Skeletal muscle tissue (tissue), 4 donors: ENCODE results near the gene FAM13A. TPM values are rescaled to one million over a fixed set of nuclear protein-coding genes. Genes with fewer than 3 reads are reported as not detected.

Source experiments
- H3K27ac ChIP-seq: one replicate; pipeline ENCODE4 v1.7.0; 2013; ENCODE audit warnings: mild to moderate bottlenecking, low read depth, low read length, inconsistent platforms
- H3K27me3 ChIP-seq, 3 donors: one replicate each; pipeline ENCODE4 v1.7.0; 2013; ENCODE audit warnings: low read length in 3 of 3; ENCODE audit not compliant: control insufficient read depth in 3 of 3, insufficient read depth in 3 of 3
- H3K36me3 ChIP-seq, 3 donors: one replicate each; pipeline ENCODE4 v1.7.0; 2013; ENCODE audit warnings: low read length in 3 of 3; ENCODE audit not compliant: control insufficient read depth in 3 of 3, insufficient read depth in 3 of 3
- H3K4me1 ChIP-seq, 3 donors: one replicate each; pipeline ENCODE4 v1.7.0; 2013; ENCODE audit warnings: low read length in 3 of 3, mild to moderate bottlenecking in 3 of 3; ENCODE audit not compliant: control insufficient read depth in 3 of 3, insufficient read depth in 3 of 3
- H3K4me3 ChIP-seq, 3 donors: one replicate each; pipeline ENCODE4 v1.7.0; 2013; ENCODE audit warnings: low read length in 3 of 3
- H3K9ac ChIP-seq, 3 donors: one replicate each; pipeline ENCODE4 v1.7.0; 2013; ENCODE audit warnings: low read length in 3 of 3, mild to moderate bottlenecking in 3 of 3, moderate library complexity in 2 of 3, low read depth in 1 of 3
- H3K9me3 ChIP-seq, 3 donors: one replicate each; pipeline ENCODE4 v1.7.0; 2013; ENCODE audit warnings: low read length in 3 of 3; ENCODE audit not compliant: control insufficient read depth in 3 of 3
- total RNA-seq: library from RNA; depleted of rRNA; stranded (reverse); fragments of >200 nt; gene quantifications from one replicate; pipeline ENCODE4 v1.2.3, GENCODE V29; 2014
- donor health status: Osteomylitis.

The FAM13A gene
- total RNA-seq, 1 donor from 2014 or later: 41.8 TPM

DNA sequence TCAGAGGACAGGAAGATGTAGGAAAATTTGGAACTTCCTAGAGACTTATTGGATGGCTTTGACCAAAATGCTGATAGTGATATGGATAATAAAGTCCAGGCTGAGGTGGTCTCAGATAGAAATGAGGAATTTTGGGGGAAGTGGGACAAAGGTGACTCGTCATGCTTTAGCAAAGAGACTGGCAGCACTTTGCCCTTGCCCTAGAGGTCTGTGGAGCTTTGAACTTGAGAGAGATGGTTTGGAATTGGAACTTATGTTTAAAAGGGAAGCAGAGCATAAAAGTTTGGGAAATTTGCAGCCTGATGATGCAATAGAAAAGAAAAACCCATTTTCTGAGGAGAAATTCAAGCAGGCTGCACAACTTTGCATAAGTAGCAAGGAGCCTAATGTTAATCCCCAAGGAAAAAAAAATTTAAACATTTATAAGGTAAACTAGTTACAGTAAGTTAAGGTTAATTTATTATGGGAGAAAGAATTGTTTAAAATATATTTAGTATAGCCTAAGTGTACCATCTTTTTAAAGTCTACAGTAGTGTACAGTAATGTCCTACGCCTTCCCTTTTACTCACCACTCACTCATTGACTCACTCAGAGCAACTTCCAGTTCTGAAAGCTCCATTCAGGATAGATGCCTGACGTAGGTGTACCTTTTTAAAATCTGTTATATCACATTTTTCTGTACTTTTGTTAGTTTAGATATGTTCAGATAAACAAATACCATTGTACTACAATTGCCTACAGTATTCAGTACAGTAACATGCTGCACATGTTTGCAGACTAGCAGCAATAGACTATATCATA, 101.2 kb downstream of the FAM13A start:
- Histone ChIP-seq H3K27ac (no peak overlapping the region), H3K9ac (no peak overlapping the region), H3K9me3 (no peaks in the 10 kb centered on the region), H3K36me3 (no peaks in the 10 kb centered on the region), H3K4me1 (peaks cover 0 to 4% (median 3%) of the 10 kb centered on the region in 3 donors), H3K27me3 (no peaks in the 10 kb centered on the region), H3K4me3 (no peak overlapping the region)

DNA sequence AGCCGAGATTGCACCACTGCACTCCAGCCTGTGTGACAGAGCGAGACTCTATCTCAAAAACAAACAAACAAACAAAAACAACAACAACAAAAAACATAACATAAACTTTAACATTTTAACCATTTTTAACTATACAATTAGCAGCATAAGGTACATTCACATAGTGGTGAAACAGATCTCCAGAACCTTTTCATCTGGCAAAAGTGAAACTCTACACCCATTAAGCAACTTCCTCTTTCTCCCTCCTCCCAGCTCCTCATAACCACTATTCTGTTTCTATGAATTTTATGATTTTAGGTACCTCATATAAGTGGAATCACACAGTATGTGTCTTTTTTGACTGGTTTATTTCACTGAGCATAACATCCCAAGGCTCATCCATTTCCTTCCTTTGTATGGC, 103.6 kb downstream of the FAM13A start:
- H3K27ac ChIP-seq: no peak overlapping the region
- no peak overlapping the region for H3K4me3 ChIP-seq
- H3K9me3 ChIP-seq: no peaks in the 10 kb centered on the region
- no peak overlapping the region for H3K9ac ChIP-seq
- H3K27me3 ChIP-seq: no peaks in the 10 kb centered on the region
- H3K36me3 ChIP-seq: no peaks in the 10 kb centered on the region
- peaks cover 0 to 4% (median 3%) of the 10 kb centered on the region in 3 donors for H3K4me1 ChIP-seq

DNA sequence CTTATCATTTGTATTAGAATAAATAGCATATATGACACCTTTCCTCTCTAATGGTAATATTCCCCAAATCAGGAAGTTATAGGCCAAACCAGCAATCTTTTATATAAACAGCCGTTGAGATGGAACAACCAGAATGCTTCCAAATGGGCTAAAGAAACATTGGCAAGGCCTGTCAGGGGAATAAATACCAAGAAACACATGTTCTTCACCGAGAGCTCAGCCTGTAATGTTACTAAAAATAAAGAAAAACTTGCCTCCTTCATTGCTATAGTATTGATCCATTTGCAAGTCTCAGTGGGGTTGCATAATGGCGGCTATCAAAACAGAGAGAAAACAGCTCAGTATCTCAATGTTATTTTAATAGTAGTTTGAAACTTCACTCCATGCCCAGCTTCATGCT, 104.9 kb downstream of the FAM13A start:
- H3K4me3 ChIP-seq: no peak overlapping the region
- H3K27me3 ChIP-seq: no peaks in the 10 kb centered on the region
- no peaks in the 10 kb centered on the region for H3K4me1 ChIP-seq
- no peaks in the 10 kb centered on the region for H3K9me3 ChIP-seq
- H3K36me3 ChIP-seq: no peaks in the 10 kb centered on the region
- H3K27ac ChIP-seq: no peak overlapping the region
- H3K9ac ChIP-seq: no peak overlapping the region

DNA sequence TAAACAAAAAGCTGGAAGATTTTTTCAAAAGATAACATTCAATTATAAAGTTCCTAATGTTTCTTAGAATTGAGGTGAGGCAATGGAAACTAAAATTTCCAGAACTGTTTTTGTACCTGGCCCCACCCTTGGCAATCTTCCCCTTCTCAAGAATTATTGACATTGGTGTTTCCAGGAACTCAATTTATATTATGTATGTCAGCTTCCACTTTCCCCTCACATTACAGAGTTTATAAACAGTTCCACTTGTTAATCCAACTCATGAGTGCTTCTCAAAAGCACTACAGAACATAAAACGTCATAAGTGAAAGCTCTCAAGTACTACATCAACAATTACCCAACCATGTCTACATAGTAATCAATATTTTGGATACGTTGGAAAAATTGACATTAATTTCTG, 107.4 kb downstream of the FAM13A start:
- no peak overlapping the region for H3K9ac ChIP-seq
- no peaks in the 10 kb centered on the region for H3K36me3 ChIP-seq
- no peak overlapping the region for H3K27ac ChIP-seq
- no peaks in the 10 kb centered on the region for H3K4me1 ChIP-seq
- no peak overlapping the region for H3K4me3 ChIP-seq
- no peaks in the 10 kb centered on the region for H3K27me3 ChIP-seq
- H3K9me3 ChIP-seq: no peaks in the 10 kb centered on the region

DNA sequence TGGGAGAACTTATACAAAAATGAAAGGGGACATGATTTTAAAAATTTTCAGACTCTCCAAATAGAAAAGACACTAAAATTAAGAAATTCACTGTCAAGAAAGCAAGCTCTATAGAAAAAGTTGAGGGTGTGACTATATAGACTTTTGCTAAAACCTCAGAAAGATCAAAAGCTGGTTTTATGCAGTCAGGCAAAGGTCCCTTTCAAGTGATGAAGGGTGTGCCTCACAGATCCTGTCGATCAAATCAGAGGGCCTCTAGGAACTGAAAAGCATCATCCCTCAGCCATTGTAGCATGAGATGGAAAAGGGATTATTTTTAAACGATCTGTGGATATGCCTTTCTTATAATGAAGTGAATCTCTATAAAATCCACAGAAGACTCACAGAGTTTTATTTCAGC, 116.5 kb downstream of the FAM13A start:
- Histone ChIP-seq H3K4me1 (no peaks in the 10 kb centered on the region), H3K9ac (no peak overlapping the region)

DNA sequence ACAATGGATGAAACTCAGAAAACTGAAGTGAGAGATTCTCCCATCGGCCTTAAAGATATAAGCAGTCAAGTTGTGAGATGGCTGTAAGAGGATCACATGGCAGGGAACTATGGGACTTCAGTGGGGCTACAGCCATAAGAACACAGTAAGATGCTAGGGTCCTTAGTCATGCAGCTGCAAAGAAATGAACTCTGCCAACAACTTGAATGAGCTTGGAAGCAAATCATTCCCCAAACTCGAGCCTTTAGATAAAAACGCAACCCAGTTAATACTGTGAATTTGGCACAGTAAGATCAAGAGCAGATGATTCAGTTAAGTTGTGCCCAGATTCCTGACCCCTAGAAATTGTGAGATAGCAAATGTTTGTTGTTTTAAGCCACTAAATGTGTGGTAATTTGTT, 117.3 kb downstream of the FAM13A start:
- no peak overlapping the region for H3K4me3 ChIP-seq

More for the DNA sequence above, 116.5 kb downstream of the FAM13A start:
- H3K4me3 ChIP-seq: no peak overlapping the region
- H3K27ac ChIP-seq: no peak overlapping the region
- no peaks in the 10 kb centered on the region for H3K27me3 ChIP-seq
- H3K9me3 ChIP-seq: no peaks in the 10 kb centered on the region
- no peaks in the 10 kb centered on the region for H3K36me3 ChIP-seq

DNA sequence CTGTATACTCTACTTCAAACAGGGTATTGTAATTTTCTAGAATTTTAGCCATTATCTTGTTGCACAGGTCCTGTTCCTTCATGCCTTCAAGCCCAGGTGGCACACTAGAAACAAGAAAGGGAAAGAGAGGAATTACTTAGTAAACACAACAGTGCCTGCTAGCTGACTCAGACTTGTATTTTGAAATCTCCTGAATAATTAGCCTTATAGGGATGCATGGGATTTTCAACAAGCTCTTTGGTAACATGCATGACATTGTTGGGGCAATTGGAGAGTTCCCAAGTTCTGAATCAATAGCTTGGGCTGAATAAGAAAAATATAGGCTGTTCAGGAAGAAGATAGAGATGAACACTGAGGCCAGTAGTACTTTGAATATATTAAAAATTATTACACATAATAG, 118.8 kb downstream of the FAM13A start:
- no peak overlapping the region for H3K27ac ChIP-seq
- no peaks in the 10 kb centered on the region for H3K4me1 ChIP-seq
- no peak overlapping the region for H3K9ac ChIP-seq
- no peaks in the 10 kb centered on the region for H3K36me3 ChIP-seq
- no peaks in the 10 kb centered on the region for H3K9me3 ChIP-seq
- H3K4me3 ChIP-seq: no peak overlapping the region
- no peaks in the 10 kb centered on the region for H3K27me3 ChIP-seq

More for the DNA sequence above, 117.3 kb downstream of the FAM13A start:
- Histone ChIP-seq H3K27ac (no peak overlapping the region), H3K9me3 (no peaks in the 10 kb centered on the region), H3K9ac (no peak overlapping the region), H3K27me3 (no peaks in the 10 kb centered on the region), H3K4me1 (no peaks in the 10 kb centered on the region), H3K36me3 (no peaks in the 10 kb centered on the region)

DNA sequence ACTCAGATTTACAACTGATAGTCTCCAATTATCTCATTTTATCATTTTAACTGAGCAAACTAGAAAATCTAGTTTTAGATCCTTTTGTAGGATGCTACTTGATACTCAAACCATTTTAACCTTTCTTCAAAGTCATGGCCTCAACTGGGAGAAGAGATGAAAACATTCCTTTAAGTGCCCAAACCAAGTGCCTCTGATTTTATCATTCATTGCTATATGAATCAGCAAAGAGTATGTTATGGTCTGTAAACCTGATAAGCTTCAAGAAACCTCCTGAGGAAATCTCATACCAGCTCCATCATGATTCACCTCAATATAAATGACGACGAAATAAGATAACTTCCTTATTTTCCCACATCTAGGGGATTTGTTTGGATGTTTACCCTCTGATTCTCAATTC, 119.9 kb downstream of the FAM13A start:
- H3K9ac ChIP-seq: no peak overlapping the region
- no peaks in the 10 kb centered on the region for H3K27me3 ChIP-seq
- no peak overlapping the region for H3K27ac ChIP-seq
- no peaks in the 10 kb centered on the region for H3K9me3 ChIP-seq
- H3K36me3 ChIP-seq: no peaks in the 10 kb centered on the region
- H3K4me1 ChIP-seq: no peaks in the 10 kb centered on the region
- H3K4me3 ChIP-seq: no peak overlapping the region

DNA sequence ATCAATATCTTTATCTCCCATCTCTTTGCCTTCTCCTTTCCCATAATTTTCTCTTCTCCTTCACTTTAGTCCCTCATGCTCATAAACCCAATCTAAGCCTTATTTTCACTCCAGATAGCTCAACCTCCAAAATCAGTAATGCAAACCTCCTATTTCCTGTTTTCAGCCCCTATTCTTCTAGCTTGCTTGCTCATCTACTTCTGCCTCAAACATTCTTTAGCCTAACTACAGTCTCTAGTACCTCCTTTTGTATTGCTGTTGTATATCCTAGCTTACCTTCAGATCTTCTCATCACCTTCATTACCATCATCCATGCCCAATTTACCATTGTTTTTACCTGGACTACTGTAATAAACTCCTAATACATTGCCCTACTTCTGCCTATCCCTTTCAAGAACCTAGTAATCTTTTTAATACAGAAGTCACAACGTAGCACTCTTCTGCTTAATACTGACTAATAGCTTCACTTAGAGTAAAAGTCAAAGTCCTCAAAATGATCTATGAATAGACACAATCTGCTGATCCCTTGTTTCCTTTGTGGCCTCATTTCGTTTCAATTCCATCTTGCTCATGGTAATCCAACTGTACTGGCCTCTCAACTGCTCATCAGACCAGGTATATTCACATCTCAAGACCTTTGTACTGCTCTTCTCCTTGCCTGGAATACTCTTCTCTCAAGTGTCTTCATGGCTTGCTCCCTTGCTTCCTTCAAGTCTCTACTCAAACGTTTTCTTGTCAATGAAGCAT, 123.4 kb downstream of the FAM13A start:
- Histone ChIP-seq H3K27ac (no peak overlapping the region), H3K9me3 (no peaks in the 10 kb centered on the region), H3K9ac (no peak overlapping the region), H3K4me3 (no peak overlapping the region), H3K36me3 (no peaks in the 10 kb centered on the region), H3K4me1 (no peaks in the 10 kb centered on the region), H3K27me3 (no peaks in the 10 kb centered on the region)

DNA sequence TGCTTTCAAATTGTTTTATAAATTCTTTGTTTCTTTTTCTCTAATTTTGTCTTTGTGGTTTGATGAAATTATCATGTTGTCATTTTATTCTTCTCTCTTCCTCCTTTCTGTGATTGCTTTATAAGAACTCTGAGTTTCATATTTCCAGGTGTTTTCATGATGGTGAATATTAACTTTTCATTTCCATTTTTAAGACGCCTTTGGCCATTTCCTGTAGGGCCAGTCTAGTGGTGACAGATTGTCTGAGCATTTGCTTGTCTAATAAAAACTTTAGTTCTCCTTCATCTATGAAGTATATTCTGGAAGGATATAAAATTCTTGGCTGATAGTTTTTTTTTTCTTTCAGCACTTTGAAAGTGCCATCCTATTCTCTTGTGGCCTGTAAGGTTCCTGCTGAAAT, 128.1 kb downstream of the FAM13A start:
- Histone ChIP-seq H3K9me3 (no peaks in the 10 kb centered on the region), H3K36me3 (no peaks in the 10 kb centered on the region), H3K9ac (no peak overlapping the region), H3K4me3 (no peak overlapping the region), H3K4me1 (no peaks in the 10 kb centered on the region), H3K27me3 (no peaks in the 10 kb centered on the region), H3K27ac (no peak overlapping the region)
